Occipital lobe (tissue), 2 donors: Measurements from ENCODE around the gene NAPG. TPM values are rescaled to one million over a fixed set of nuclear protein-coding genes. Genes with fewer than 3 reads are reported as not detected.
"Not testable (repeated sequence)": the region's sequence is repeated elsewhere in the genome, so short reads cannot be mapped to it uniquely, and the experiment has no call there.

ENCODE experiments used
- DNase-seq: peaks from one replicate; lab custom pipeline; 2025; lab: John Stamatoyannopoulos, UW
- total RNA-seq: library from RNA; depleted of rRNA; stranded (reverse); fragments of >200 nt; gene quantifications from one replicate; pipeline ENCODE4 v1.2.3, GENCODE V29; 2014

The NAPG gene
- total RNA-seq, 1 donor from 2014 or later = 108 TPM

DNA sequence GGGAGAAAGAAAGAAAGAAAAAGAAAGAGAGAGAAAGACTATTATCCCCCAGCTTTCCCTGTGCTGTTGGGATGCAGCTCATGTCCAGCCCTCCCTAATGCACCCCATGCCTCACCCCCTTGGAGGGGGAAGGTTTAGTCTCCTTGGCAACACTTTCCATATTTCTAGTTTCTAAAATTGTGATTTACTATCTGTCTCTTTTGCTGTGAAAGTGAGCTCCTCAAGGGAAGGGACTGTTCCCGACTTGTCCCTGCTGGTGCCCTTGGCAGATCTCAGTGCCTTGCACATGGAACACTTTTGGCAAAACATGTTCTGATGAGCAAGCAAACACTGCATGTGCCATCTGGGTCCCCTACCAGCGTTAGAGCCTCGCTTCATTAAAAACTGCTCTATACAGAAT is 11.7 kb upstream of the NAPG start:
- no peak for DNase-seq

DNA sequence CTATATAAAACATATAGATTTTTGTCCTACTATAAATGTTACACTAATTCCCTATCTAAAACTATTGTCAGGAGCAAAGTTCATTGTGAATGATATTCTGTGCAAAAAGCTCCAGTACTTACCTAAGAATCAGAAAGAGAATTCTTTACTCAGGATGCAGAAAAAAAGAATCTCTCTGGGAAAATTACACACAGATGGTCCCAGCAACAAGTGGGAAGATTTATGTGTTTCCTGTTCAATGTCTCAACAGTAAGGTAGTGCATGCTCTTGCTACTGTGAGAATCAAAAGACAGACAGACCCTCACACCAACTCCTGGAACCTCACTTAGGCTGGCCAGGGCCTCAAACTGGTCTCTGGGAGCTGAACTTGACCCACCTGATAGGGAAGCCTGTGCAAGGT is 11.2 kb upstream of the NAPG start:
- no peak for DNase-seq

DNA sequence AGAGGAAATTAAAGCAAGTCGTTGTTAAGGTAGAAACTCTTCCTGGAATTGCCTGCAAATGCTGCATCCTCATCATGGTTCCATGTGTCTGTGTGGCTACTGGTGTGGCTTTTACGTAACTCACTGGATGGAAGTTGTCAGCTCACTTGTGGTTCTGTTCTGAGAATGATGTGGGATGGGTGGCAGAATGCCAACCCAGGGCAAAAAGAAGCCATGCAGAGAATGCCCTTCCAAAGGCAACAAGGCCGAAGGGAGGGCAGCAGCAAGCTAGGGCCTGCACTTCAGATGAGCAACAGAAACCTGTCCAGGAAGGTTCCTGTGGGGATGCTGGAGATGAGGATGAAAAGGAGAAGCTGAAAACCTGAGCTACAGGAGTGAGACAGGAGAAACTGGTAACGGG is 10.4 kb upstream of the NAPG start:
- no peak for DNase-seq

DNA sequence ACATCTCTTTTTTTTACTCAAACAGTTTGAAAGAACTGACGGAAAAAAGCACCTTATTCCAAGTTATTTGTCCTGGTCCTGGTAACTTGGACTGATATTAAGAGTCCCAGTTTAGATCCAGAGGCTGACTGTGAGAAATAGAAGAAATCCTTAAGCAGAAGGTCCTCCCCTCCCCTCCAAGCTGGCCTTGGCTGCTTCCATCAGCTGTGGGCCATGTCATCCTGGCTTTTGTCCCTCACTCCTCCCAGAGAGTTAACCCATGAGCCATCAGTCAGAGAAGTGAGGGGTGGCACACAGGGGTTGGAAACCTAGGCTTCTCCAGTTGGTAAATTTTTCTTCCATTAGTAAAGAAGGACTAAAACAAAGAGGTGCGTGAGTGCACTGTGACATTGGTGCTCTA is 9.7 kb upstream of the NAPG start:
- DNase-seq = no peak

GRCh38 chr18:10518595-10519255 is 7.1 kb upstream of the NAPG start:
- DNase-seq = peak; percentile 42

DNA sequence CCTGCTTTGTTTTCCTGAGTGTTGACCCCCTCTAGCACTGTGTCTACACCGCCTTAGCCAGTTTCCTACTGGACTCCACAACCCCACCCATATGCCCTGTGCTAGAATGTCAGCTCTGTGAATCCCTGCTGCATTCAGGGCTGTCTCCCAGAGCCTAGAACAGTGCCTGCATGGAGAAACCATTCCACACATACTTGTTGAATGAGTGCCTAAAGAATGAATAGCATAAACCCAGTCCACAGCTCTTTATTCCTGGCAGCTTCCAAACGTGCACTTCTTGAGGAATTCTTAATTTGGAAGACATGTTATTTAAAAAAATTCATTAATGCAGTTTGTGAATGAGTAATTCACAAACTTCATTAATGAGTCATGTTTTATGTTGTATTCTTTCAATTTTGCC is 6.5 kb upstream of the NAPG start:
- DNase-seq = no peak

DNA sequence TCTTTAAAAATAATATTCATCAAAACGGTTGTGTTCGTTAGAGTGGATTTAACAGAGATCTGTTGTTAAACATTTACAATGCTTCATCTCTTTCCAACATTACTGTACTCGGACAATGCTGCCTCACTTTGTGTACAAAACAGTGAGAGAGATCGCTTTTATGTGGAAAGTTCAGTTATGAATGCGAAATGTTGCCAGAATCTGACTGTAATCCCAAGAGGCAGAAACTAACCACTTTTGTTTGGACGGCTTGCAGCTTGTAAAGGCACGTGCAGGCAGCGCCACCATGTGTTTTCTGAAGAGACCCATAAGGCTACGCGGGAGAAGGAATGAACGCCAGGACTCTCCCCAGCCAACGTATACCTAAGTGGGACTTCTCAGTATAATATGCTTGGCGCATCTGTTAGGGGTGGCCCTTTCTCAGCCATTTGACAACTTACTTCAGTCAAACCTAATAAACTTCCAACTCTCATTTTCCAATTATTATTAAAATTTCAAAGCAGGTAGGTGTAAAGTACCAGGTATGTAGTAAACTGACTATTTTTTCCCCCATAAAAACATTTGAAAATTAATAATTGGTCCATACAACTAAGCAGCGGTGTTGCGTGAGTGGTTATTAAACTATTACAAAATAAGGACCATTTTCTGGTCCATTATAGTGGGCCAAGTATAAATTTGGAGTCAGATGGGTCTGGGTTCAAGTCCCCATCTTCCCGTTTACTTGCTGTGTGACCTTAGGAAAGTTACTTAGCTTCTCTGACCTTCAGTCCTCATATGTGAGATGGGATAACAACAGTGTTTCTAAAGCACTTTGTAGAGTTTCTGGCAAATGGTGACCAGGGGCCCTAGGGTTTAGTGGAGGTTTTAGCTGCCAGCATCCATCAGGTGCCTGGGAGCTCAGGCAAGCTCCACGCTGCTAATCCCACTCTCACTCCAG is 5.6 kb upstream of the NAPG start:
- DNase-seq = peak; percentile 53

DNA sequence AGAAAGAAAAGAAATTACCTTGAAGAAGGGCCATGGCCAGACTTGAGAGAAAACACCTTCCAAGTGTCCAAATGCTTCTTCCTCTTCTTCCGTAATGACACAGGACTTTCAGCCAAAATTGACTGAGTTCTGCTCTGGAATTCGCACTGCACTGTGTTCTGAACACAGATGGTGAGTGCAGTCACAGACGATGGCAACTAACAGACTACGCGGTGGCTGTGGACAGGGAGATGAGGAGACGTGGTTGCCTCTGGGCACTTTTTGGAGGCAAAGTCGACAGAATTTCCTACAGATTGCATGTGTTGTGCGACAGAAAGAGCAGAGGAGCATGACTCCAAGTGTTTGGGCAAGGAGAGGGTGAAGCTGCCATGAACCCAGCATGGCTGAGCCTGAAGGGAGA is 4.3 kb upstream of the NAPG start:
- no peak for DNase-seq

GRCh38 chr18:10522574-10522973 is 3.3 kb upstream of the NAPG start:
- no peak for DNase-seq

DNA sequence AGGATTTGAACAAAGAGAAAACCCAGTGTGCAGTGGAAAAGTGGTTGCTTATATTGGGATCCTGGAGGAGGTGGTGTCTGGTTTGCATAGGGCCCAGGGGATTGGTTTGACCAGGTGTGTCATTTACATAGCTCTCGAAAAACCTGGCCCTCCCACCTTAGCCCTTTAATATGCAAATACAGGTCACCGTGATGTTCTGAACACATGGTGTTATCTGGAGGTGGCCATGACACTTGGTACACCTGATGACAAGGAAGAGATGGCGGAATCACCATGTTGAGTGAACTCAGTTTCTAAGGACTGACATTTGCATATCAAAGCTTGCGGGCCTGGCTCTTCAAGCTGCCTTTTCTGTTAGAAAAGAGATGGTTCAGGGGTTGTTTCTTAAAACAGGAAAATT is 2.3 kb upstream of the NAPG start:
- DNase-seq = no peak

DNA sequence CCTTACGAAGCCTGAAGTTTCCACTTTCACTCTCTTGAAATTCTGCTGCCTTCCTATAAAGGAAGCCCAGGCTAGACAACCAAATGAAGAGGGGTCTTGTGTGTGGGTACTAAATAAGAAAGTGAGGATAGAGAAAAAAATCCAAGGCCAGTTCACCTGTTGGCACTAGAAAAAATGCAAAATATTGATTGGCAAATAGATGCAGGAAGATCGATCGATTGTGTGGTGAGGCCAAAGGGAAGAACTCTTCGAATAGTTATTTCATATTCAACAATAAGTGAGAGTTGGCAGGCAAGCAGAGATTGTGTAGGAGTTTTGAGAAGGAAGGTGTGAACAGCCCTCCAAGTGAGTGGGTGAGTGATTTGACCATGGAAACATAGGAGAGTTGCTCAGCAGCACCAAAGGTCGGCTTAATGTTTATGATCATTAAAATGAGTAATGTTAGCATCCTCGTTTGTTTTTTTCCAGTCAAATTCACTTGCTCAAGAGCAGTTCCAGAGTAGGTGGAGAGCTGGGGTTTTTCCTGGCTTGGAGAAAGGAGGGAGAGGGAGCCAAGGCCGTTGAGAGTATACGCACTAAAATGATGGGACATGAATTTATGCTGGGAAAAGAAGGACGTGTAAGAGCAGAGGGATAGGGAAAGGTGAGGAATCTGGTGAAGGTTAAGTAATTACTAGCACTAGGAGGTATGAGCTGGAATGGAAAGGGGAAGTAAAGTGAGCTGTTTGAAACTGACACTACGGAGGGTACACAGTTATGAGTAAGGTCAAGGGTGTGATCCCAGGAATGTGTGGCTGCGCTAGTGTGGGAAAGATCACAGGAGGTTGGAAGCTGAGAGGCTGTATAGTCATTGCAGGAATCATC is 1.1 kb upstream of the NAPG start:
- no peak for DNase-seq

DNA sequence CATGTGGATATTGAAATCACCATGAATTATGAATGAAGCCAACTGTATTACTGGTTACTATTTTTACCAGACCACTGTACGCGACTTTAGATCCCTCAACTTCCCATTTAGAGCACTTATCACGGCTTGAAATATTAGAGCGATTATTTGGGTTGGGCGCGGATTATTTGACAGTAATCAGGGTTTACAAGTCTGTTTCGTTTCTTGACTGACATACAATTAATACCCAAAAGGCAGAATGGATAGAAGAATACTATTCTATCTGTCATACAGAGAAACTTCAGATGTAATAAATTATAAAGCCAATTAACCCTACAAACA is 496 bp upstream of the NAPG start:
- DNase-seq = no peak

DNA sequence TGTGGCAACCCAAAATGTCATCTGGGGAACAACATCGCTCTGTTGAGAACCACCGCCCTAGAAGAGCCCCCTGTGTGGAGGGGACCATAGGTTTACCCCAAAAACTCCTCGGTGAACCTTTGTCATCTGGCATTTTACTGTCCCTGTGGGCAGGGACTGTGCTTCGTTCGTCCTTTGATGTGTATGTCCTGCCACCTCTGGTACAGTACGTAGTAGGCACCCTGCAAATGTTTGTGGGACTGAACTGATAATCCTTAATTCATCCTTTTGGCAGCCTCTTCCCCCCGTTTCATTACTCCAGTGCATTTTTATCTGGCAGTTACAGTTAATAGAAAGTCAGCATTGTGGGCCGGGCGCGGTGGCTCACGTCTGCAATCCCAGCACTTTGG is 728 bp downstream of the NAPG start:
- no peak for DNase-seq

DNA sequence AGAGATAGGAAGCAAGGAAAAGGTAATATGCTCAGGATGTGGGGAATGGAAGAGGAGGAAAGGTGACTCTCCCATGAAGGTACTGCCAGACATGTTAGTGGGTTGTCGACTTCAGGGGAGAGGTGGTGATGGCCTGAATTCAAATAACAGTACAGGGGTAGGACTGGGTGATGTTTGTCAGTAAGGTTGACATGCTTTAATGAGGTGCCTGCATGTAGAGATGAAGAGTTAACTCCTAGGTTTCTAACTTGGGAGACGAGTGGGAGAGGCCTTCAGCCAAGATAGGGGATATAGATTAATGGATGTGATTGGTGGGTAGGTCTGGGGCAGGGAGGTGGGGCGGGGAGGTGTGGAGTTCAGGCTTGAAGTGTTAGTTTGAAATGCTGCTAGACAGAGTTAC is 2.6 kb downstream of the NAPG start:
- no peak for DNase-seq

DNA sequence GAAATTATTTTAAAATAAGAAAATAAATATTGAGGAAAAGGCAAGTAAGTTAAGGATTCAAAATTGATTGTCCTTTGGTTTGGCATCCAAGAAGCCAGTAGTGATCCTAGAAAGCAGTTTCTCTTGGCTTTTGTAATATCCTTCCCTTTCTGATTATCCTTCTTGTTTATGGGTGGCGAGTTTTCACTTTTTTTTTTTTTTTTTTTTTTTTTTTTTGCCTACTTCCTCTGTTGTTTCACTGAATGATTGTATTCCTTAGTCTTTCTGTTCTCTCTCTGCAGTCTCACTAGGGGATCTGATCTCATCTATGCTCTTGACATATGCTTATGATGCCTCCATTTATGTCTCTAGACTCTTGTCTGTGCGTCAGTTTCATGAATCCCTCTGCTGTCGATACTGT is 4.2 kb downstream of the NAPG start:
- no peak for DNase-seq

GRCh38 chr18:10530852-10531251 is 5.0 kb downstream of the NAPG start:
- no peak for DNase-seq

DNA sequence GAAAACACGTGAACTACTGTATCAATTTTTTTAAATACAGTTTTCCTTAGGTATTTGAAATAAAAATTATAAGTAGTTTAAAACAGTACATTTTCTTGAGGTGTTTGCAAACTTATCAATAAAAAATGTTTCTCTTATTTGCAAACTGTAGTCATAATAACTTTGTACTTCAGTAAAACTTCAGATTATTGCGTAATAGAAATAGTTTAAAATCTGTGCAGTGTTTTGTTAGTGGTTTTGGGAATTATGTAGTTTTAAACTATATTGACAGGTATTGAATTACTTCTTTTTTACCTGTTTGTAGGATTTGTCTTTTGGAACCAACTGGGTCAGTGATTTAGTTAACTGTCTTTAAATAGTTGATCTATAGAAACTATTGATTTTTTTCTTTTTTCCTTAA is 7.3 kb downstream of the NAPG start:
- DNase-seq = no peak

GRCh38 chr18:10536280-10536679 is 10.5 kb downstream of the NAPG start:
- DNase-seq = no peak

DNA sequence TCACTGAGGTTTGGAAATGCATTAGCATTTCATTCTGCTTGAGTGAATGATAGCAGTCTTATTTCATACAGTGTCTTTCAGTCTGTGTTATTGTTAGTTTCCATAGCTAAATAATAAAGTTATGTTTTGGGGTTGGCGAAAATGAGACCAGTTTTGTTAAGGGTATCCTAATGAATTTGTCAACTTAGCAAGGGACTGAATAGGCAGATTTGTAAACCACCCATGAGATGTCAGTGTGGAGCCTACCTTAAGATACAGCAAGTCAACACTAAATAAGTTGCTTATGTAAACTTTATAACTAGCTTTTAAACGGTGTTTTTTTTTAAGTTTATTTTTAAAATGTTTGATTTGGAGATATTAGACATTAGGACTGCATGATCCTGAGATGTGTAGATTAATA is 11.9 kb downstream of the NAPG start:
- DNase-seq = no peak

DNA sequence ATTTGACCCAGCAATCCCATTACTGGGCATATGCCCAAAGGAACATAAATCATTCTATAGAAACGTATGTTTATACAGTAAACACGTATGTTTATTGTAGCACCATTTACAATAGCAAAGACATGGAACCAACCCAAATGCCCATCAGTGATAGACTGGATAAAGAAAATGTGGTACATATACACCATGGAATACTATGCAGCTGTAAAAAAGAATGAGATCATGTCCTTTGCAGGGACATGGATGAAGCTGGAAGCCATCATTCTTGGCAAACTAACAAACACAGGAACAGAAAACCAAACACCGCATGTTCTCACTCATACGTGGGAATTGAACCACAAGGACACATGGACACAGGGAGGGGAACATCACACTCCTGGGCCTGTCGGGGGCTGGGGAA is 13.3 kb downstream of the NAPG start:
- DNase-seq = not testable (repeated sequence)

GRCh38 chr18:10543277-10543676 is 17.4 kb downstream of the NAPG start:
- no peak for DNase-seq

DNA sequence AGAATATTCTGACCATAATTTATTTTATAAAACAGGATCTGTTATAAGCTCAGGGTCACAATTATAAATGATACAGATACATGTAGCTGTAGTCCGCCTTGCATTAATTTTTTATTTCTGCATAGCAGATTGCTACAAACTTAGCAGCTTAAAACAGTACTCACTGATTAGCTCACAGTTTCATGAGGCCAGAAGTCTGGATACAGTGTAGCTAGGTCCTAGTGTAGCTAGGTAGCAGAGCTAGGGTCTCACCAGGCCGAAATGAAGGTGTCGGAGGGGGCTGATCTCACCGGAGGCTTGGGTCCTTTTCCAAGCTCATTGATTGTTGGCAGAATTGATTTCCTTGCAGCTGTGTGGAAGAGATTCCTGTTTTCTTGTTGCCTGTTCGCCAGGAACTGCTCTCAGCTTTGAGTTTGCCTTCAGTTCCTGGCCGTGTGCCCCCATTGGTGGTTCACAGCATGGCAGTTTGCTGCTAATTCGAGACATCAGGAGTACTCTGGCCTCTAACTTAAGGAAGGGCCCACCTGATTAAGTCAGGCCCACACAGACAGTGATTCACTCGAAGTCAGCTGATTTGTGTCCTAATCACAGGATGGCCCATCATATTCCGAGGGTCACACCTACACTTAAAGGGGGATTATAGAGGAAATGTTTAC is 18.4 kb downstream of the NAPG start:
- no peak for DNase-seq
